Mesenchymal stem cell (in vitro differentiated cells and primary cell): ENCODE data around the gene HEXA.

ENCODE experiments used
- DNase-seq: peaks from one replicate; pipeline ENCODE4 v3.0.0-alpha.2; 2013
- H2AFZ ChIP-seq: one replicate; pipeline ENCODE4 v1.6.1; 2013; ENCODE audit warnings: low read depth, mild to moderate bottlenecking, control low read depth, inconsistent platforms, low read length, moderate library complexity
- H2AK5ac ChIP-seq: 2 replicates; pipeline ENCODE4 v1.6.1; 2013; ENCODE audit warnings: low read length, moderate library complexity, mild to moderate bottlenecking, inconsistent platforms; ENCODE audit not compliant: severe bottlenecking
- H2BK120ac ChIP-seq: one replicate; pipeline ENCODE4 v1.6.1; 2013; ENCODE audit warnings: low read depth, mild to moderate bottlenecking, inconsistent platforms, low read length, moderate library complexity
- H2BK12ac ChIP-seq, 2 experiments: one replicate each; pipeline ENCODE4 v1.6.1; 2013; ENCODE audit warnings: inconsistent platforms in 2 of 2, low read length in 2 of 2, mild to moderate bottlenecking in 2 of 2, moderate library complexity in 2 of 2, control low read depth in 1 of 2
- H2BK15ac ChIP-seq: one replicate; pipeline ENCODE4 v1.6.1; 2013; ENCODE audit warnings: mild to moderate bottlenecking, low read depth, inconsistent platforms; ENCODE audit not compliant: poor library complexity, severe bottlenecking
- H2BK5ac ChIP-seq: 2 replicates; pipeline ENCODE4 v1.6.1; 2013; ENCODE audit warnings: low read depth, mild to moderate bottlenecking, low read length, control low read depth, inconsistent platforms; ENCODE audit not compliant: poor library complexity, severe bottlenecking
- H3K14ac ChIP-seq, 2 experiments: one replicate each; pipeline ENCODE4 v1.6.1; 2013; ENCODE audit warnings: inconsistent platforms in 2 of 2, low read length in 2 of 2, control low read depth in 1 of 2, mild to moderate bottlenecking in 1 of 2, moderate library complexity in 1 of 2
- H3K18ac ChIP-seq, 2 experiments: one replicate each; pipeline ENCODE4 v1.6.1; 2013; ENCODE audit warnings: inconsistent platforms in 2 of 2, low read length in 2 of 2, control low read depth in 1 of 2, low read depth in 1 of 2, mild to moderate bottlenecking in 1 of 2
- H3K23ac ChIP-seq, 2 experiments: one replicate each; pipeline ENCODE4 v1.6.1; 2013; ENCODE audit warnings: inconsistent platforms in 2 of 2, low read length in 2 of 2, mild to moderate bottlenecking in 2 of 2, moderate library complexity in 2 of 2, control low read depth in 1 of 2
- H3K27ac ChIP-seq: 2 replicates; pipeline ENCODE4 v1.5.1; 2013; ENCODE audit warnings: mild to moderate bottlenecking, moderate library complexity, low read length, control low read depth, inconsistent platforms; ENCODE audit not compliant: poor library complexity, severe bottlenecking
- H3K27me3 ChIP-seq, 2 experiments: 2 replicates each; pipeline versions ENCODE4 v1.6.1 to v1.7.0; 2013; ENCODE audit warnings: low read length in 2 of 2, mild to moderate bottlenecking in 2 of 2, moderate library complexity in 2 of 2, control low read depth in 1 of 2, inconsistent platforms in 1 of 2; ENCODE audit not compliant: control insufficient read depth in 1 of 2, insufficient read depth in 1 of 2
- H3K36me3 ChIP-seq, 2 experiments: 2 replicates each; pipeline versions ENCODE4 v1.6.1 to v1.7.0; 2013; ENCODE audit warnings: low read length in 2 of 2, control low read depth in 1 of 2, inconsistent platforms in 1 of 2, low read depth in 1 of 2, mild to moderate bottlenecking in 1 of 2; ENCODE audit not compliant: insufficient read depth in 2 of 2, control insufficient read depth in 1 of 2
- H3K4ac ChIP-seq, 2 experiments: one replicate each; pipeline ENCODE4 v1.6.1; 2013; ENCODE audit warnings: inconsistent platforms in 2 of 2, low read length in 2 of 2, mild to moderate bottlenecking in 2 of 2, moderate library complexity in 2 of 2, control low read depth in 1 of 2, low read depth in 1 of 2
- H3K4me1 ChIP-seq: 2 replicates; pipeline ENCODE4 v1.6.1; 2013; ENCODE audit warnings: low read depth, low read length, control low read depth; ENCODE audit not compliant: control insufficient read depth, insufficient read depth
- H3K4me2 ChIP-seq: 2 replicates; pipeline ENCODE4 v1.6.1; 2013; ENCODE audit warnings: low read length, mild to moderate bottlenecking, inconsistent platforms; ENCODE audit not compliant: poor library complexity, severe bottlenecking
- H3K4me3 ChIP-seq, 2 experiments: 2 replicates each; pipeline versions ENCODE4 v1.5.1 to v1.7.0; 2013; ENCODE audit warnings: low read length in 2 of 2, mild to moderate bottlenecking in 2 of 2, control low read depth in 1 of 2, low read depth in 1 of 2; ENCODE audit not compliant: insufficient read depth in 1 of 2
- H3K79me1 ChIP-seq: replicated peaks from 2 replicates; pipeline ENCODE4 v1.6.1; 2013; ENCODE audit warnings: mild to moderate bottlenecking, control low read depth, low read length, inconsistent platforms; ENCODE audit not compliant: poor library complexity, severe bottlenecking
- H3K9ac ChIP-seq: 2 replicates; pipeline ENCODE4 v1.7.0; 2013; ENCODE audit warnings: mild to moderate bottlenecking, low read length, moderate library complexity
- H3K9me3 ChIP-seq: 2 replicates; pipeline ENCODE4 v1.7.0; 2013; ENCODE audit warnings: mild to moderate bottlenecking, low read length; ENCODE audit not compliant: control insufficient read depth
- H4K8ac ChIP-seq: one replicate; pipeline ENCODE4 v1.6.1; 2013; ENCODE audit warnings: inconsistent platforms, mild to moderate bottlenecking, low read length, moderate library complexity
- H4K91ac ChIP-seq: one replicate; pipeline ENCODE4 v1.6.1; 2013; ENCODE audit warnings: mild to moderate bottlenecking, low read length, inconsistent platforms
- WGBS: methylation state at CpG from one replicate; pipeline ENCODE4 v1.1.7; 2013; ENCODE audit warnings: mixed read lengths; 5-methylcytosine and 5-hydroxymethylcytosine counted together

Gene HEXA

GRCh38 chr15:72365844-72366243, 10.0 kb downstream of the HEXA start:
- no peak overlapping the region for H4K91ac ChIP-seq
- H3K14ac ChIP-seq, result no peak overlapping the region
- no peak overlapping the region for H2AFZ ChIP-seq
- no peaks in the 10 kb centered on the region for H3K9me3 ChIP-seq
- no peak overlapping the region for H2BK12ac ChIP-seq
- no peak overlapping the region for H4K8ac ChIP-seq
- no peak overlapping the region for H3K4me3 ChIP-seq
- H3K27ac ChIP-seq, result no peak overlapping the region
- H3K36me3 ChIP-seq, result peaks cover 3 to 46% of the 10 kb centered on the region in 2 experiments
- no peaks in the 10 kb centered on the region for H3K27me3 ChIP-seq
- 97% methylated on average over 1 of the region's 1 CpG for WGBS
- no peak overlapping the region for H2AK5ac ChIP-seq
- H3K18ac ChIP-seq, result no peak overlapping the region
- no peak overlapping the region for H3K9ac ChIP-seq
- DNase-seq, result no peak
- no peak overlapping the region for H2BK120ac ChIP-seq
- no peak overlapping the region for H2BK15ac ChIP-seq
- peaks cover 6% of the 10 kb centered on the region for H3K4me1 ChIP-seq
- H3K79me1 ChIP-seq, result peaks cover 36% of the 10 kb centered on the region
- no peak overlapping the region for H3K23ac ChIP-seq
- no peak overlapping the region for H2BK5ac ChIP-seq
- H3K4ac ChIP-seq, result no peak overlapping the region
- no peak overlapping the region for H3K4me2 ChIP-seq

- no peak overlapping the region for H3K9ac ChIP-seq
Measured at GRCh38 chr15:72361176-72361575, 14.6 kb downstream of the HEXA start.

GRCh38 chr15:72358650-72359171, 17.1 kb downstream of the HEXA start:
- Histone ChIP-seq H3K4me2 (no peak overlapping the region), H3K14ac (no peak overlapping the region), H3K4me3 (peak overlapping the region in 1 of 2 experiments; percentile 20), H4K8ac (no peak overlapping the region), H3K4me1 (peaks cover 1% of the 10 kb centered on the region), H3K36me3 (peaks cover 21 to 42% of the 10 kb centered on the region in 2 experiments), H2AFZ (no peak overlapping the region), H3K23ac (no peak overlapping the region), H3K27ac (no peak overlapping the region), H3K9ac (peak overlapping the region; percentile 46), H2BK15ac (no peak overlapping the region), H2AK5ac (no peak overlapping the region), H3K79me1 (peaks cover 52% of the 10 kb centered on the region), H2BK120ac (no peak overlapping the region), H4K91ac (no peak overlapping the region), H2BK5ac (no peak overlapping the region), H3K27me3 (no peaks in the 10 kb centered on the region), H3K9me3 (no peaks in the 10 kb centered on the region), H3K18ac (no peak overlapping the region), H2BK12ac (peak overlapping the region in 1 of 2 experiments; percentile 62), H3K4ac (no peak overlapping the region)
- 66% methylated on average over 7 of the region's 7 CpGs for WGBS
- peak; percentile 29 for DNase-seq

More at GRCh38 chr15:72361176-72361575, 14.6 kb downstream of the HEXA start:
- Histone ChIP-seq H3K14ac (no peak overlapping the region), H3K18ac (no peak overlapping the region), H2AK5ac (no peak overlapping the region), H2AFZ (no peak overlapping the region), H3K27me3 (no peaks in the 10 kb centered on the region), H3K79me1 (peaks cover 47% of the 10 kb centered on the region), H3K4me2 (no peak overlapping the region), H3K23ac (no peak overlapping the region), H3K4me1 (peaks cover 1% of the 10 kb centered on the region), H4K8ac (no peak overlapping the region), H3K4me3 (no peak overlapping the region), H4K91ac (no peak overlapping the region), H2BK12ac (no peak overlapping the region), H3K4ac (no peak overlapping the region), H2BK5ac (no peak overlapping the region), H2BK120ac (no peak overlapping the region), H3K36me3 (peaks cover 6 to 18% of the 10 kb centered on the region in 2 experiments), H3K9me3 (no peaks in the 10 kb centered on the region), H3K27ac (no peak overlapping the region), H2BK15ac (no peak overlapping the region)
- no peak for DNase-seq
- WGBS, result 98% methylated on average over 1 of the region's 1 CpG

GRCh38 chr15:72358121-72358520, 17.7 kb downstream of the HEXA start:
- peaks cover 48% of the 10 kb centered on the region for H3K79me1 ChIP-seq
- H3K4me2 ChIP-seq, result no peak overlapping the region
- no peaks in the 10 kb centered on the region for H3K9me3 ChIP-seq
- peak overlapping the region in 1 of 2 experiments; percentile 20 for H3K4me3 ChIP-seq
- H3K27me3 ChIP-seq, result no peaks in the 10 kb centered on the region
- WGBS, result 98% methylated on average over 3 of the region's 3 CpGs
- no peak overlapping the region for H2BK15ac ChIP-seq
- no peak overlapping the region for H2BK12ac ChIP-seq
- DNase-seq, result no peak
- H3K18ac ChIP-seq, result no peak overlapping the region
- H2AFZ ChIP-seq, result no peak overlapping the region
- no peak overlapping the region for H3K4ac ChIP-seq
- peaks cover 22 to 43% of the 10 kb centered on the region in 2 experiments for H3K36me3 ChIP-seq
- H4K8ac ChIP-seq, result no peak overlapping the region
- no peak overlapping the region for H3K23ac ChIP-seq
- no peak overlapping the region for H2BK120ac ChIP-seq
- no peak overlapping the region for H2BK5ac ChIP-seq
- no peak overlapping the region for H3K14ac ChIP-seq
- peaks cover 1% of the 10 kb centered on the region for H3K4me1 ChIP-seq
- H2AK5ac ChIP-seq, result no peak overlapping the region
- H3K9ac ChIP-seq, result peak overlapping the region; percentile 46
- H4K91ac ChIP-seq, result no peak overlapping the region
- H3K27ac ChIP-seq, result no peak overlapping the region
